ENCODE measurements around the gene NAP1L4. TPM values are rescaled to one million over a fixed set of nuclear protein-coding genes. Genes with fewer than 3 reads are reported as not detected.

The NAP1L4 gene
- total and polyA plus RNA-seq, 2 of the 8 experiments (the other 6 are each of a cell fraction or from before 2014, with no cell fraction given) = 75.8 to 194 TPM

- no peak overlapping the region for H3K4ac ChIP-seq (replicated peaks; ENCODE audit: insufficient read length, low read depth, low read length)
- no peak overlapping the region for H3K9ac ChIP-seq (replicated peaks in 1 of 4; ENCODE audit: extremely low read depth in 1 of 4, low read depth in 3 of 4, low read length in 3 of 4)
- H2BK20ac ChIP-seq (ENCODE audit: low read length) = no peak overlapping the region
- H3K36me3 ChIP-seq (ENCODE audit: control insufficient read depth in 2 of 4, insufficient read depth in 4 of 4, low read length in 3 of 4) = peaks cover 7 to 22% (median 16%) of the 10 kb centered on the region in 4 experiments; a peak in 6 of 8 replicates
- no peak overlapping the region for H2AK5ac ChIP-seq (ENCODE audit: low read depth, low read length)
- no peak overlapping the region for H3K18ac ChIP-seq (ENCODE audit: extremely low read depth, low read length)
- no peak overlapping the region for H3K27ac ChIP-seq (ENCODE audit: low read depth, low read length)
- no peak overlapping the region for H2BK15ac ChIP-seq (ENCODE audit: low read length)
- H2BK5ac ChIP-seq (ENCODE audit: low read depth, low read length) = 0 out of 2 replicates have a peak overlapping the region, but pooled peaks have one; percentile 16
- H3K9me3 ChIP-seq (ENCODE audit: insufficient read depth in 2 of 2, low read depth in 1 of 2, low read length in 1 of 2) = peaks cover 5 to 15% of the 10 kb centered on the region in 2 experiments
- TF ChIP-seq HDAC6 (IDR thresholded peaks at IDR 0.05; ENCODE audit: low read depth, low read length) = no peak
- TF ChIP-seq POLR2A (IDR thresholded peaks at IDR 0.05; ENCODE audit: control extremely low read depth in 1 of 2, low read depth in 2 of 2, low read length in 2 of 2) = peak in 1 of 2 experiments; percentile 33; a peak in 1 of 3 replicates
- H4K8ac ChIP-seq (ENCODE audit: extremely low read depth, insufficient read depth, low read length) = no peak overlapping the region
- peaks cover 25 to 30% of the 10 kb centered on the region in 2 experiments for H4K20me1 ChIP-seq (replicated peaks in 1 of 2; ENCODE audit: control insufficient read depth in 1 of 2, insufficient read depth in 2 of 2, low read length in 2 of 2)
- no peak overlapping the region for H3K4me2 ChIP-seq (ENCODE audit: insufficient read depth in 1 of 2, low read depth in 2 of 2, low read length in 2 of 2)
- H4K5ac ChIP-seq (ENCODE audit: insufficient read length, low read depth, low read length) = no peak overlapping the region
- H3K27me3 ChIP-seq (replicated peaks in 1 of 4; ENCODE audit: control insufficient read depth in 3 of 4, extremely low read depth in 1 of 4, insufficient read depth in 3 of 4, low read length in 3 of 4) = no peaks in the 10 kb centered on the region
- no peak overlapping the region for H3K4me3 ChIP-seq (ENCODE audit: extremely low read depth in 1 of 4, insufficient read depth in 2 of 4, low read depth in 3 of 4, low read length in 4 of 4)
- POLR2A ChIA-PET (ENCODE audit: partially characterized antibody) = interaction anchor here (1.1 to 2.9 kb wide), 3 partner anchors 10 to 23 kb away, joined by 3 to 13 read pairs (median 4); no protein-coding TSS in a partner anchor
- 91% methylated on average over 11 of the region's 12 CpGs; no CpG with 5 or more reads in 1 of the 2 experiments for WGBS, 2 experiments (ENCODE audit: extremely low coverage in 1 of 2, insufficient coverage in 1 of 2, insufficient read length in 1 of 2, insufficient replicate concordance in 2 of 2, low coverage in 1 of 2, low lambda C conversion rate in 2 of 2, missing lambda C conversion rate in 1 of 2)
- H2BK12ac ChIP-seq (ENCODE audit: low read depth, low read length) = no peak overlapping the region
- H3K4me1 ChIP-seq (replicated peaks in 1 of 4; ENCODE audit: control insufficient read depth in 3 of 4, insufficient read depth in 4 of 4, low read length in 3 of 4) = peaks cover 0 to 30% (median 12%) of the 10 kb centered on the region in 4 experiments; a peak in 6 of 7 replicates
- H3K14ac ChIP-seq (ENCODE audit: insufficient read length) = no peak overlapping the region
- H3K23ac ChIP-seq (ENCODE audit: insufficient read length) = no peak overlapping the region
- no peaks in the 10 kb centered on the region for H3K23me2 ChIP-seq (ENCODE audit: low read depth, low read length)
- CTCF ChIA-PET (ENCODE audit: partially characterized antibody) = interaction anchor here (0.6 to 4.9 kb wide), 3 partner anchors 9 to 545 kb away, joined by 3 to 33 read pairs (median 10); partner anchors contain the start of gene PHLDA2
- H2BK120ac ChIP-seq (replicated peaks; ENCODE audit: low read depth, low read length) = no peak overlapping the region
- no peak for FAIRE-seq
- H3K79me2 ChIP-seq (ENCODE audit: control insufficient read depth in 1 of 2, insufficient read depth in 2 of 2, low read length in 2 of 2) = no peaks in the 10 kb centered on the region
- no peak for DNase-seq (ENCODE audit: low read depth in 1 of 2, low spot score in 2 of 2)
- peaks cover 3% of the 10 kb centered on the region; the same call in 1 of the 2 replicates for H3K79me1 ChIP-seq (ENCODE audit: low read depth, low read length)
- no peak overlapping the region for H4K91ac ChIP-seq (replicated peaks; ENCODE audit: insufficient read length, low read length)
- no peak overlapping the region for H3K56ac ChIP-seq (replicated peaks; ENCODE audit: insufficient read length, low read depth, low read length)
- H2AFZ ChIP-seq (ENCODE audit: low read length) = no peak overlapping the region
Measured at GRCh38 chr11:2943711-2944118, 48.4 kb downstream of the NAP1L4 start.

Measured in H1 (cell line).